HG02798 (cell line): Measurements from ENCODE around the gene TRUB2.

Source experiments
- ATAC-seq: cut with Tn5 transposase; IDR thresholded peaks from one replicate; pipeline ENCODE4 v1.9.1; 2021; ENCODE audit warnings: mild to moderate bottlenecking; ENCODE audit not compliant: unreplicated experiment, poor library complexity

Gene TRUB2

GRCh38 chr9:128322404-128323211 is at the start of gene TRUB2, which contains the start of gene COQ4:
Gene TRUB2 (minus strand): TSS chr9:128322447. CDS start chr9:128322408, 39 bp downstream.
Gene COQ4 (plus strand): TSS chr9:128322839. CDS start chr9:128322859, 20 bp downstream.
- peak; percentile 83 for ATAC-seq

GRCh38 chr9:128371630-128372117 is 49.4 kb upstream of the TRUB2 start:
- no peak for ATAC-seq

GRCh38 chr9:128370752-128371629 is 48.7 kb upstream of the TRUB2 start, which contains the start of gene URM1:
Gene URM1 (plus strand): TSS chr9:128371374. CDS start chr9:128371381, 7 bp downstream.
- peak; percentile 95 for ATAC-seq

- ATAC-seq = no peak
Observed at GRCh38 chr9:128370367-128370751, 48.1 kb upstream of the TRUB2 start.

GRCh38 chr9:128369024-128369706 is 46.9 kb upstream of the TRUB2 start:
- no peak for ATAC-seq

- no peak for ATAC-seq
Observed at GRCh38 chr9:128365525-128365924, 43.3 kb upstream of the TRUB2 start.

- ATAC-seq = no peak
Observed at GRCh38 chr9:128362774-128363173, 40.5 kb upstream of the TRUB2 start.

- peak; percentile 70 for ATAC-seq
Observed at GRCh38 chr9:128361986-128362646, 39.9 kb upstream of the TRUB2 start.

- no peak for ATAC-seq
Observed at GRCh38 chr9:128361296-128361985, 39.2 kb upstream of the TRUB2 start.

GRCh38 chr9:128360826-128361225 is 38.6 kb upstream of the TRUB2 start:
- no peak for ATAC-seq

GRCh38 chr9:128358861-128359260 is 36.6 kb upstream of the TRUB2 start:
- ATAC-seq = no peak

GRCh38 chr9:128358090-128358489 is 35.8 kb upstream of the TRUB2 start:
- ATAC-seq = no peak

GRCh38 chr9:128355451-128355850 is 33.2 kb upstream of the TRUB2 start:
- ATAC-seq = no peak

- ATAC-seq = no peak
Observed at GRCh38 chr9:128349772-128350171, 27.5 kb upstream of the TRUB2 start.

GRCh38 chr9:128349125-128349524 is 26.9 kb upstream of the TRUB2 start:
- ATAC-seq = no peak

- ATAC-seq = no peak
Observed at GRCh38 chr9:128344931-128345605, 22.8 kb upstream of the TRUB2 start.

- no peak for ATAC-seq
Observed at GRCh38 chr9:128343855-128344254, 21.6 kb upstream of the TRUB2 start.

GRCh38 chr9:128342971-128343680 is 20.9 kb upstream of the TRUB2 start:
- no peak for ATAC-seq
